ENCODE results near the gene HID1.

GRCh38 chr17:74920306-74920620 lies 52.3 kb downstream of the HID1 start:
- TF ChIP-seq GATA2 (IDR thresholded peaks at IDR 0.05; ENCODE audit: low read depth, low read length) (no peak), GATA3 (IDR thresholded peaks at IDR 0.05; ENCODE audit: low read depth, low read length) (no peak)
